Ramos (cell line): ENCODE data around the gene PTGES2.

Experiments
- in situ Hi-C: fragments of 300-500 bp; cut with MboI; formaldehyde crosslinking; loops from one replicate; pipeline ENCODE4 v1.14.3; 2022; ENCODE audit warnings: low sequenced_read_pairs; ENCODE audit not compliant: unreplicated experiment

Gene PTGES2

DNA sequence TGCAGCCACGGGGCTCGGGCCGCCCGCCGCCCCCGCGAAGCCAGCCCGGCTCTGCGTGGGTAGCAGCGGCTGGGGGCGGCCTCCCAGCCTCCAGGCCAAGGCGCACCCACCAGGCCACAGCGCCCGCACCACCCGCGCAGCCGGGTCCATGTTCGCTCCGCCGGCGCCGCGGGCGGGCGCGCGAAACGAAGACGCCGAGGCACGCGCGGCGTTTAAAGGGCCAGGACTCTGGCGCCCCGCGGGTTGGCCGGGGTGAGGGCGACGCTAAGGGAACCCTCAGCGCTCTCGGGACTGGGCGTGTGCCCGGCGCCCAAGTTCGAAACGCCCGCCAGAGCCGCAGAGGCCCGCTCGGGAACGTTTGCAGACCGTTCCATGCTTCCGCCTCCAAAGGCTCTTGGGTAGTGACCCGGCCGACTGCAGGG is at the start of gene PTGES2:
PTGES2 (minus strand) TSS at position 162 of the 422 bp plus-strand sequence; CDS start at position 150, 12 bp downstream.
- in situ Hi-C loops, result no loop called here

DNA sequence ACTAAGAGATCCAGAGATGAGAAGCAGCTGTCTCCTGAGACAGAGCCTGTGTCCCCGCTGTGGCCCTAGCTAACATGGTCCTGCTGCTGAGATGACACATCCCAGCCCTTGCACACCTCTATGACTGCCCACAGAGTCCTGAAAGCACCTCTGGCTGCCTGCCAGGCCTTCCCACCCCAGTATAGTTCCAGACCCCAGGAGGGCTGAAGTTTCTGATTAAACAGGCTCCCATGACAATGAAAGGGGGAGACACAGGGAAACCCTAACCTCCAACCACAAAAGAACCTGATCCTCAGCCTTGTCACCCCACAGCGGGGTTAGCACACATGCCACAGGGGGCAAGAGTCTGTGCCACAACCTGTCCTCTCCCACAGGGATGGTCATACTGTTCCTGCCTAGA is 48.2 kb upstream of the PTGES2 start:
- in situ Hi-C loops, result no loop called here

DNA sequence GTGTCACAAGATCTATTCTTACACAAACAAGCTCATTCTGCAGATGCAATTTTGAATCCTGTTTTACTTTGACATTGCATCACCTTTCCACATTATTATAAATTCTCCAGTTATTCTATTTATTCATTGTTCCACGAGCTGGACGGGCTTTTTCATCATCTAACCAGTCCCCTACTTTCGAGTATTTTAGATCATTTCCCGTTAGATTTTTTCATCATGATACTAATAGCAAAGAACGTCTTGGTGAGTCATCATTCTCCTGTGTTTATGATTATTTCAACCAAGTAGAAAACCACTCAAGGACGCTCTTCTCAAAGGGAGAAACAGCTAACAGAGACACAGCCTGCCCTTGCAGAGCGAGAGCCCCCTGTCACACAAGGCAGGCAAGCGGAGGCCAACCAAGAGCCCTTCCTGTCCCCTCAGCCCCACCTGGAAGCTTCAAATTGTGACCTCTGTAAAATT is 47.6 kb upstream of the PTGES2 start:
- in situ Hi-C loops, result no loop called here

DNA sequence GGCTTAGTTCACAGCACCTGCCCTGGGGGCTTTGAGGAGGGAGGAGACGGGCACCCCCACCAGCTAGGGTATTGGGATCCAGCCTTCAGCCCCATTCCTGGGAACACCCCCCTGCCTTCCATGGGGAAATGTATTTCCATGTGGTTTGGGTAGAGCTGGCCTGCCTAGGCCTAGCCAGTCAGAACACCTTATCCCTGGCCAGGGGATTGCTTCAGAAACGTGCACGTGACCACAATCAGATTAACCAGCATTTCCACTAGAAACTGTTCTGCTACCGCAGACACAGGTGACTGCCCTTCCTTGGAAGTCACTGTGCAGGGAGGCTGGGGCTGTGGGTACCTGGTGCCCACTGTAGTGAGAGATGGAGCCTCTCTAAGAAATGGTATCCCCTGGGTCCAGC is 46.5 kb upstream of the PTGES2 start:
- in situ Hi-C loops, result no loop called here

DNA sequence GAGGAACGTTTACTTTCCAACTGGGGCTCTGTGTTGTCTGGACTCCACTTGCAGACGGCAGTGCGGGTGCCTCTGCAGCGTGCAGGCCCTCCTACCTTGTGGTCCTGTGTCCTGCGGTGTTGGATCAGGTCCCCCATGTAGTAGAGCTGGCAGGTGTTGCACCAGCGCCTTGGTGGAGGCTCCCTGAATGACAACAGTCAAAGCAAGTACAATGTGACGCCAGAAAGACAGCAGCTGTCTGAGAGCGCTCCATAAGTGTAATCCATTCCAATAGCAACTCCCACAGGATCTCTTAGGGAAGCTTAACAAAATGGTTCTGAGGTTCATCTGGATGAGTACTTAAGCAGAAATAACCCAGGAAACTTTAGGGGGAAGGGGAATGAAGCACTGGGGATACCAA is 42.4 kb upstream of the PTGES2 start:
- in situ Hi-C loops, result no loop called here

DNA sequence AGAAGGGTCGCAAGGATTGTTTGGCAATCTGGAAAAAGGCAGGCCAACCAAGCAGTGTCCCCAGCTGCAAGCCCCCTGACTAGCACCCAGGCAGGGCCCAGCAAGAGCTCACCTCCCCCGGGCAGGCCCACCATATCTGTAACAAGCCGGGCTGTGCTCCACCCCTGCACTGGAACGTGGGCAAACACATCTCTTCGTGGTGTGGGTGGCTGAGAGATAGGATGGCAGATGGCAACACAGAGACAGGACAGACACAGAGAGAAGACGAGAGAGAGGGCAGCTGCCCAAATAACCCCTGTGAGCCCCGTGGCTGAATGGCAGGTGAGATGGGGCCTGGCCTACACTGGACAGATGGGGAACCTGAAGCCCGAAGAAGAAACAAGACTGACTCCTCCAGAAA is 42.0 kb upstream of the PTGES2 start:
- in situ Hi-C loops, result no loop called here

DNA sequence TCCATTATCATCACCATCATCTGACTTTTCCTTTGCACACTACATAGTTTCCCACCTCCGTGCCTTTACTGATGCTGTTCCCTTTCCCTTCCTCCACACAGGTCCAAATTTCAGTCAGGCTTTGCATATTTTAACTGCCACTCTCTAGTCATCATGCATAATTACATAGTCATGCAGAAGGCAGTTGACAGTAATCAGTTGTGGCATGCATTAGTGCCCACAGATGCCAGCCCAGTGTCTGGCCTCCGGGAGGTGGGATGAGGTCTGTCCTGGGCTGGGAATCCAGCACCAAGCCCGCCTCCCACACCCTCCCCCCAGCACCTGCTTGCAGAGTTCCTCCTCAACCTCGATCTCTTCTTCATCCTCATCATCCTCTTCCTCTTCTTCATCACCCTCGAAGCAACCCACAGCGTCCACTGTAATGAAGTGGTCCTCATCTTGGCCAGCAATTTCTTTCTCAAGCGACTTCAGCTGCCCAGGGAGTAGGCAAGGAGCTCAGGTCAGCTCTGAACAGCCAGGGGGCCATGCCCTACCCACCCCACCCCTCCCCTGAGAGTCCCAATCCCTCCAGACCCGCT is 41.3 kb upstream of the PTGES2 start:
- in situ Hi-C loops, result no loop called here

DNA sequence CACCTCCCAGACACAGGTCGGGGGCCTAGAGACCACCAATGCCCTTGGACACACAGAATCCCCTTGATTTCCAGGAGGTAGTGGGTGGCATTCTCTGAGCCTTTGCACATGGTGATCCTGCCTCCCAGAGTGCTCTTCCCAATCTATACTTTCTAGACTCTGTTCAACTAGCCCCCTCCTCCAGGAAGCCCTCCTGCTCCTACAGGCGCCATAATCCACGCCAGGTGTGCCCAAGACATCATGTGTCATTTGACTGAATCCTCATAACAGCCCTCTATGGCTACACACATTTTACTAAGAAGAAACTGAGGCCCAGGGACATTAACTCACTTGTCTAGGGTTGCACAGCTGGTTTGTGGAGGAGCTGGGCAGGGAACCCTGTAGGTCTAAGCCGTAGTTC is 39.7 kb upstream of the PTGES2 start:
- in situ Hi-C loops, result no loop called here

DNA sequence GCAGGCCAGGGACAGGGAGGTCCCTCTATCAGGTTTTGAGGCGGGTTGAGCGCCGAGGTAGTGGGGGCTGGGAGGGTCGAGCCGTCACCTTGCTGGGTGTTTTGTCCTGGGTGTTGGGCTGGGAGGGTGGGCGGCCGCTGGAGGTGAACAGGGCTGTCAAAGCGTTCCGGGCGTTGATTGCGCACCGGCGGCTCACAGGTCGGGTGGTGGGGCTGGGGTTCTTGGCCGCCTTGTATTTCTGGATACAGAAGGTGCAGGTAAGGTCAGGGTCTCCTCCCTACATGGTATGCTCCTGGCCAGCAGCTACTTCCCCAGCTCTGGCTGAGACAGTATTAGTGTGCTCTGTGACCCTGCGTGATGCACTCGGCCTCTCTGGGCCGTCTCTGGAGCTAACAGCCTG is 38.6 kb upstream of the PTGES2 start:
- in situ Hi-C loops, result no loop called here

DNA sequence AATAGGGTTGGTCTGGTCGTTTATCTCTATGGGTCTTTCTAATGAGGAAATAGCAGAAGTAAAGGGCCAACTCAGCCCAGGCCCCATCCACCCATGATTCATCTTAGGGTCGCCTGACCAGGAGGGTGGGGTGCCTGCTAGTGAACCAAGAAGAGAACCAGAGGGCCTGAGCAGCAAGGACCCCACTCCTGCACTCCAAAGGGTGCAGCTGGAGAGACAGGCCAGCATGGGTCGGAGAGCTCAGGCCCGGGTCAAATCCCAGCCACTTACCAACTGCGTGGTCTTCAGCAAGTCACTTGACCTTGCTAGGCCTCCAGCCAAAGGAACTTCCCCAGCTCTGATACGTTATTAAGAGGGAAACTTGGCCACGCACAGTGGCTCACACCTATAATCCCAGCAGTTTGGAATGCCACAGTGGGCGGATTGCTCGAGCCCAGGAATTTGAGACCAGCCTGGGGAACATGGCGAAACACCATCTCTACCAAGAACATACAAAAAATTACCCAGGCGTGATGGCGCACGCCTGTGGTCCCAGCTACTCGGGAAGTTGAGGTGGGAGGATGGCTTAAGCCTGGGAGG is 36.9 kb upstream of the PTGES2 start:
- in situ Hi-C loops, result no loop called here

DNA sequence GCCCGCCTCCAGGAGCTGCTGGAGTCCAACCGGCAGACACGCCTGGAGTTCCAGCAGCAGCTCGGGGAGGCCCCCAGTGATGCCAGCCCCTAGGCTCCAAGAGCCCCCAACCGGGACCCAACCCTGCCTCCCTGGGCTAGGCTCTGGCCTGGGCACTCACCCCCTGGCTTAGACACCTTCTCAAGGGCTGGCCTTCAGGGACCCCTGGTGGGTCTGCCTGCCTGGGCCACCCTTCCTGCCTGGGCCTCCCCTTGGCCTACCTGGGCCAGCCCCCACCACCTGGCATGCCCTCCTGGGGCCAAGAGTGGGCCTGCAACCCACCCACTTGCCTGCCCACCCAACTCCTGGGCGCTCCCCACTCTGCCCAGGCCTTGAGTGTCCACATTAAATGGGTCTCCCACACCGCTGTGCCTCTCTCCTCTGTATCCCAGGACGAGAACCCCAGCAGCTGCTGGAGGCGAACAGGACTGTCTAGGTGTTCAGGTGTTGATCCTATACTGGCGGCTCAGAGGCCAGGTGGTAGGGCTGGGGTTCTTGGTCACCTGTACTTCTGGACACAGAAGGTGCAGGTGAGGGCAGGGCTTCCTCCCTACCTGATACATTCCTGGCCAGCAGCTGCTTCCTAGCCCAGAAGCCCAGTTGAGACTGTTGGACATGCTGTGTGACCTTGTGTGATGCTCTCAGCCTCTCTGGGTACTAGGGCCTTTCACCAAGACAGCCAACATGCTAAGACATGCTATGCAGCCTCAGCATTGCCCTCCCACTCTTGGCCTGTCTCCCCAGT is 36.2 kb upstream of the PTGES2 start:
- in situ Hi-C loops, result no loop called here

DNA sequence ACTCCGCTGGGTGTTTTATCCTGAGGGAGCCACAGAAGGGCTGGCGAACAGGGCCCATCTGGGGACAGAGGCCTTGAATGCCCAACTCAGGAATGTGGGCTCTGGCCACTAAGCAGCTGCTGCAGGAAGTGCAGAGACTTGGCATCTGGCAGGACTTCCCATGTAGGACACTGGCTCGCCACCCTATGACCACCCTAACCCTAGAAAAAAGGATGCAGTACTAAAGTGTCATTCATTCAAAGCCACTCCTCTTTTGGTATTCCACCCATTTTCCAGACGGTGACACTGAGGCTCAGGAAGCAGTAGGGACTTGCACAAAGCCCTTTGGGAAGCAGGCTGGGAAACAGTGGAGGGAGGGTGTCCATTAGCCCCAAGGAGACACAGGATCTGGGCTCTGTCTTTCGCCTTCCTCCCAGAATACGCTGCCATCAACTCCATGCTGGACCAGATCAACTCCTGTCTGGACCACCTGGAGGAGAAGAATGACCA is 35.5 kb upstream of the PTGES2 start:
- in situ Hi-C loops, result no loop called here

DNA sequence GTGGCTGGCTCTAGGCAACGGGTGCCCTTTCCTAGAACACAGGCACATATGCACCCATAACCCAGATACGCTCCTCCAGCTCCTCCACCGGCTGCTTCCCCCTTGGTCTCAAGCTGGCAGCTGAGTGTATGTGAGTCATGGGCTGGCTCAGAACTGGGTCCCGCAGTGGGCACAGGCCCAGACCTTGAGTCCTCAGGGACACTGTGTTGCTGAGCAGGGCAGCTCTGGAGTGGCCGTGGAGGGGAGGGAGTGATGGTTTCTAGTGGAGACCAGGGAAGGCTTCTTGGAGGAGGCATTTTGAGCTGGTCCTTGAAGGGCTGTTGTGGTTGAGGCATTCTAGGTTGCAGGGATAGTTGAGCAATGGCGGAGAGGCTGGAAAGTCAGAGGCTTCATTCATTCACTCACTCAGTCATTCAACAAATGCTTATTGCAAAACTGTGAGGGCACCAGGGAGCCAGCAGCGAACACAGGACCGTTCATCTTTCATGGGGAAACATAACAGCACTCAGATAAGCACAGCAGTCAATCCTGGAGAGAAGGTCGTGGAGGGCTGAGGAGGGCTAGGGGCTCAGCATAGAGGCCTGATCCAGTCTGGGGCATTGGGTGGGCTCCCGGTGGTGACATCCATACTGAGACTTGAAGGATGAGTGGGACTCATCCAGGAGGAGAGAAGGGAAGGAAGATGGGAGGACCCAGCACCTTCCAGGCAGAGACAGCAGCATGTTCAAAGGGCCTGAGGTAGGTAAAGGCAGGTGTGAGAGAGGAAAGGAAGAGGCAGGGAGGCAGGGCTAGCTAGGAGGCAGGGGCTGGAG is 34.9 kb upstream of the PTGES2 start:
- in situ Hi-C loops, result no loop called here

DNA sequence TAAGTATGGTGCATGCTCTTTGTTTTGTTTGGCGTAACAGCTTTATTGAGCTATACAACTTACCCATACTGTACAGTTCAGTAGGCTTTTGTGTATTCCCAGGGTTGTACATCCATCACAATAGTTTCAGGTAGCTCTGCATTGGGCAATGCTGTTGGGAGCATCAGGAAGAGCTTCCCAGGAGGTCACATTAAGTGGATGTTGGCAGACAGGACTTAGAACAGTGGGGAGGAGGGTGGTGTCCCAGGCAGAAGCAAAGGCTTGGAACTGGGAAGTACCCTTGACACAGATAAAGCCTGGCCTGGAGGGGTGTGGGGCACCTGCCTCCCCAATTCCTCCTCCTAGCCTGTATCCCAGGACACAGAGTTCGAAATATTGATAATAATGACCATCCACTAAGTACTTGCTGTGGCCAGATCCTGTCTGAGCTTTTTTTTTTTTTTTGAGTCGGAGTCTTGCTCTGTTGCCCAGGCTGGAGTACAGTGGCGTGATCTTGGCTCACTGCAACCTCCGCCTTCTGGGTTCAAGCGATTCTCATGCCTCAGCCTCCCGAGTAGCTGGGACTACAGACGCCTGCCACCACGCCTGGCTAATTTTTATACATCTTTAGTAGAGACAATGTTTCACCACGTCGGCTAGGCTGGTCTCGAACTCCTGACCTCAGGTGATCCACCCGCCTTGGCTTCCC is 33.8 kb upstream of the PTGES2 start:
- in situ Hi-C loops, result no loop called here

DNA sequence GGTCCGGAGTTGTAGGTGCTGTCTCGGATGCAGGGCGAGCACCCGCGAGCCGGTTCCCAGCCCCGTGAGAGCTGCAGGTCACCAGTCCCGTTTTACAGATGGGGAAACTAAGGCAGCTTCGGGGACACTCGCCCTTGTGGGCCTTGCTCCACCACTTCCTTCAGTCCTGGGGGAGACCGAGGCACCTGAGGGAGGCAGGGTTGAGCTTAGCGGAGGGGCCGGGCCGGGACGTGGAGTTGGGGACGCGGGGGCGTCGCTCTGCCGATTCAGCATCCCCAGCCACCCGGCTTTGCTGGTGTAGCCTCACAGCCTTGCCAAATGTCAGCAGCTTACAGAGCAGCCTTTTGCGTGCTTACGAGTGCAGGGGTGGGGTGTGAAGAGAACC is 33.1 kb upstream of the PTGES2 start:
- in situ Hi-C loops, result no loop called here

DNA sequence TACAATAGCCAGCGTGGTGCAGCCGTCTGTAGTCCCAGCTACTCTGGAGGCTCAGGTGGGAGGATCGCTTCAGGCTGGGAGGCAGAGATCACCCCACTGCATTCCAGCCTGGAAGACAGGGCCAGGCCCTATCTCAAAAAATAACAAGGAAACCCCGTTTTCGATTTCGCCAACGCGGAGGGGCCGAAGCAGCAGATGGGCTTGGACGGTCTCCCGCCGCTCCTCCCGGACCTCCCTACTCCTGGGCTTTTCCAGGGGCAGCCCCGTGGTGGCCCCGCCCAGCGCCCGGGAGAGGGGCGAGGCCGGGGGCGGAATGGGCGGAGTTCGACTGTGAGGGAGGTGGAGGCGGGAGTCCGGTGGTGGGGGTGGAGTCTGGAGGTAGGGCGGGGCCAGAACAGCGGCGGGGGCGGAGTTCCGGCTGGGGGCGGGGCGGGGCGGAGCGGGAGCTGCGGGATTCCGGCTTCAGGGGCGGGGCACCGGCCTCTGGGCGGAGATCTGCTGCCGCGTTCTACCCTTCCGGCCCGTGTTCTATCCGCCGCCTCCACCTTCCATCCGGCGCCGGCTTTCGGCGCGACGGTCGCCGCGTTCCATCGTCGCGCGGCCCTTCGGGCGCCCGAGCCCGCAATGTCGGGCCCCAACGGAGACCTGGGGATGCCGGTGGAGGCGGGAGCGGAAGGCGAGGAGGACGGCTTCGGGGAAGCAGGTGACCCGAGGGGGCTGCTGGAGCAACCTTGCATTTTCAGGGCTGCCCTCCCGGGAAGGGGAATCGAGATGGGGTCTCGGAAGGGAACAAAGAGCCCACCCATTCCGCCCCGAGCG is 32.5 kb upstream of the PTGES2 start, which contains the start of gene BBLN:
BBLN (plus strand) TSS at position 482 of the 819 bp plus-strand sequence; CDS start at position 625, 143 bp downstream.
- in situ Hi-C loops, result no loop called here

DNA sequence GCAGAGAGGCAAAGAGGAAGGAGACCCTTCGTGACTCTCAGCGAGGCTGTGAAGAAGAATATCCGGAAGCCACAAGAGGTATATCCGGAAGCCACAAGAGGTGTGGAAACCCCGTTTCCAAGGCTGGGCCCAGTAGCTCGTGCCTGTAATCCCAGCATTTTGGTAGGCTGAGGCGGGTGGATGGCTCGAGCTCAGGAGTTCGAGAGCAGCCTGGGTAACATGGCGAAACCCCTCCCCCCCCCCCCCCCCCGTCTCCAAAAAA is 31.9 kb upstream of the PTGES2 start:
- in situ Hi-C loops, result no loop called here

DNA sequence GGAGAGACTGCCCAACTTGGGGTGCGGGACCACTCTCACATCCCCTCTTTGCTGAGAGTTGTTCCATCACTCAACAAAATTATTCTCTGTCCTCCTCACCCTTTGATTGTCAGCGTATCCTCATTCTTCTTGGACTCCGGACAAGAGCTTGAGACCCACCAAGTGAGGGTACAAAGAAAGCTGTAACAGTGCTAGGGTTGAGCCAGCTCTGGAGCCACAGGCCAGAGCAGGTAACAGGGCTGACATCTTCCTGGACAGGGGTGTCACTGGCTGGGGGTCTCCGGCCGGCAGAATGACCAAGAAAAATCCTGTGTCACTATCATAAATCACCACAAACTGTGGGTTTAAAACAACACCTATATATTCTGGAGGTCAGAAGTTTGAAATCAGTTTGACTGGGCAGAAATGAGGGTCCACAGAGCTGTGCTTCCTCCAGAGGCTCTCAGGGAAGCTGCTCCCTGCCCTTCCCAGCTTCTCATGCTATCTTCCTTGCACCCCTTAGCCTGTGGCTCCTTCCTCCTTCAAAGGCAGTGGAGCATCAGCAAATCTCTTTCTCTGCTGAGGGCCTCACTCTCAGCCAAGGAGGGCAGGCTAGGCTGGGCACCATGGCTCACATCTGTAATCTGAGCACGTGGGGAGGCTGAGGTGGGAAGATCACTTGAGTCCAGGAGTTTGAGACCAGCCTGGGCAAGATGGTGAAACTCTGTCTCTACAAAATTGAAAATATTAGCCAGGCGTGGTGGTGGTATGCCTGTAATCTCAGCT is 28.4 kb upstream of the PTGES2 start:
- in situ Hi-C loops, result no loop called here
